Stimulated activated CD8-positive, alpha-beta memory T cell treated with anti-CD3 and anti-CD28 coated beads, Interleukin-2, amount 100 ng/mL, for 48 hours (primary cell): ENCODE results near the gene AZU1.
"Not testable (repeated sequence)": the region's sequence is repeated elsewhere in the genome, so short reads cannot be mapped to it uniquely, and the experiment has no call there.

Experiments used
- DNase-seq, 2 donors: peaks; one replicate each; pipeline ENCODE4 v3.0.0-alpha.2; 2020; ENCODE audit warnings: low read depth in 2 of 2

The AZU1 gene

DNA sequence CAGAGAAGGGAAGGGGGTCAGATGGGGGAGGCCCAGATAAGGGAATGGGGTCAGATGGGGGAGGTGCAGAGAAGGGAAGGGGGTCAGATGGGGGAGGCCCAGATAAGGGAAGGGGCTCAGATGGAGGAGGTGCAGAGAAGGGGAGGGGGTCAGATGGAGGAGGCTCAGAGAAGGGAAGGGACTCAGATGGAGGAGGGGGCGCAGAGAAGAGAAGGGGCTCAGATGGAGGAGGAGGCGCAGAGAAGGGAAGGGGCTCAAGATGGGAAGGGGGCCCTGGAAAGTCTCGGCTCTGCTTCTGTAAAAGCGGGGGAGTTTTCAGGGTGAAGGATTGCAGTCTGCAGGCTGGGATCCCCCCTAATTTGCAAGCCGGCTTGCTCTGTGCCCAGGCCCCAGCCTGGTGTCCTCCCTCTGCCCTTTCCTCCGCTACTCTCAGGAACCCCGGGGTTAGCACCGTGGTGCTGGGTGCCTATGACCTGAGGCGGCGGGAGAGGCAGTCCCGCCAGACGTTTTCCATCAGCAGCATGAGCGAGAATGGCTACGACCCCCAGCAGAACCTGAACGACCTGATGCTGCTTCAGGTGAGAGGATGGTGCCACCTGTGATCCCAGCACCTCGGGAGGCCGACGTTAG, 1.6 kb downstream of the AZU1 start:
- no peak for DNase-seq

DNA sequence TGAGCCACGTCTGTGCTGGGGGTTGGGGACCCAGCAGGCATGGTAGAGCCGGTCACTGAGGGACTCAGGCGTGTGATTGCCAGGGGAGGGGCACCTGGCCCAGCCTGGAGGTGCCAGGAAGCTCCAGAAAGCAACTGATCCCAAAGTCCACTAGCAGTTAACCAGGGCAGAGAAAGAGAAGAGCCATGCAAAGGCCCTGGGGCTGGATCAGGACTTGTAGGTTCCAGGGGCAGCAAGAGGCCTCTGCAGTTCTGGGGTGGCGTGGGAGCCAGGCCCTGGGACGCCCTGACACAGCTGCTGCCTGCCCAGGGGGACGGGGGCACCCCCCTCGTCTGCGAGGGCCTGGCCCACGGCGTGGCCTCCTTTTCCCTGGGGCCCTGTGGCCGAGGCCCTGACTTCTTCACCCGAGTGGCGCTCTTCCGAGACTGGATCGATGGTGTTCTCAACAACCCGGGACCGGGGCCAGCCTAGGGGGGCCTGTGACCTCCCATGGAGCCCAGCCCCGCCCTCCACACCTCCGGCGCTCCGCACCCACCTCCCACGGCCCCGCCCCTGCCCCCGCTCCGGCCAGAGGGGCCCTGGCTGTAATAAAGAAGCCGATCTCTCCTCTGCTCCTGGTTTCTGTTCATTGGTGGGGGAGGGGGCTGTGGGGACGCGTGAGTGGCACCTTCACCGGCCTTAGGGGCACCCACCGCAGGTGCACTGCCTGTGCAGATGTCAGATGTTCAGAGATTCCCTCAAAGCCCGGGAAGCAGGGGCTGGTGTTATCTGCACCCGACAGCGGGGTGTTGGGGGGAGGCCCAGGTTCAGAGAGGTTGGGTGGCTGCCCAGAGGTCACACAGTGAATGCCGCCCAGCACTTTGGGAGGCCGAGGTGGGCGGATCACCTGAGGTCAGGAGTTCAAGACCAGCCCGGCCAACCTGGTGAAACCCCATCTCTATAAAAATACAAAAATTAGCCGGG, 4.1 kb downstream of the AZU1 start:
- no peak for DNase-seq

DNA sequence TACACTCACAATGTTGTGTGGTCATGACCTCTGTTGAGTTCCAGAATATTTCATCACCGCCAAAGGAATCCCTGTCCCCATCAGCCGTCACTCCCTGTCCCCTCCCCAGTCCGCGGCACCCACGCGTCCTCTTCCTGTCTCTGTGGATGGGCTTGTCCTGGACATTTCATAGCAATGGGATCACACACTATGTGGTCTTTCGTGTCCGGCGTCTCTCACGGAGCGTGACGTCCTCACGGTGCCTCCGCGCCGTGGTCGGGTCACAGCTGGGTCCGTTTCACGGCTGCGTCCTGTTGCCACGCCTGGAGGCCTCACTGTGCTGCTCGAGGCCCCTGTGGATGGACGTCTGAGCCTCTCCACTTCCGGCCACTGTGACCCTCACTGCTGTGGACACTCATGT, 6.6 kb downstream of the AZU1 start:
- DNase-seq: no peak

DNA sequence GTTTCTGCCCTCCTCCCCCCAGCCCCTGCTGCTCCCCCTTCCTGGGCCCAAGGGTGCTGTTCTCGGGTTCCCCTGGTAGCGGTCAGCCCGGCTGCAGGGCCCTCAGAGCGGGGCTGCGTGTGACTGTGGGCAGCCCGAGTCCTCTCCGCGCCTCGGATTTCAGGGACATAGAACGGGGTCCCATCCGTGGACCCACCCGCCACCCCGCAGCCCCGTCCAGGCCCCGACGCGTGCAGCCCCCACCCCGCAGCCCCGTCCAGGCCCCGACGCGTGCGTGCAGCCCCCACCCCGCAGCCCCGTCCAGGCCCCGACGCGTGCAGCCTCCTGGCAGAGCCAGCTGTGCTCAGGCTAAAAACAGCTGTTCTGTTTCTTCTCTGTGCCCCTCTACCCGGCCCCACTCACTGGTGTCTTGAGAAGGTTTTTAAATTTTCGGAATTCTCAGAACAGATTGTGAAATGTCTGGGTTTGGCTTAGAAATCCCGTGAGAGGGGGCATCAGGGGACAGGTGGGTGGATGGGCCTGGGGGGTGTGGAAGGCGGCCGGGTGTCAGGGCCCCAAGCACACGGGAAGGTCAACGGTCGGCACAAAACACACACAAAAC, 7.7 kb downstream of the AZU1 start:
- no peak for DNase-seq

DNA sequence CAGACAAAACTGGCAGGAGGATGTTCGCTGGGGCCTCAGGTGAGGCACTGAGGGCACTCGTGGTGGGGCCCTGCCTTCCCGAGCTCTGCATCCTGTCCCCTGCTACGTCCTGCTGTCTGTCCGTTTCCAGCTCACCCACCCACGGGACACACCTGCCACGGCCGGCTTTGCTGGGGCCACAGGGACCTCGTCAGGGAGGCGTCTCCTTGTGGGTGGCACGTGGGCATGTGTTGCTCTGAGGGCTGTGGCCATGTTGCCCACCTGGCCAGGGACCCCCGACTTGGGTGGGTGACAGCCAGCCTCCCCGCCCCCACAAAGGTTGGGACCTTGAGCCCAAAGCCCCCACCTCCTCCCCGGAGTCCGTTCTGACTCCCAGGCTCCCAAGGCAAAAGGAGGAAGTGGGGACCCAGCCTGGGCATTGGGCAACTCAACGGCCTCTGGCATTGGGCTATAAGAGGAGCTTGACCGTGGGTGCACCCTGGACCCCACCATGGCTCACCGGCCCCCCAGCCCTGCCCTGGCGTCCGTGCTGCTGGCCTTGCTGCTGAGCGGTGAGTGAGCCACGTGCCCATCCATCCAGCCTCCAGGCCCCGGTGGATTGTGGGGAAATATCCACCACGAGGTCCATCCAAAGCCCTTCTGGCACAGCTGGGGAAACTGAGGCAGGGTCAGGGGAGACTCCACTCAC, 13.0 kb downstream of the AZU1 start, which contains the start of gene PRTN3:
Gene PRTN3, plus strand, starts transcription at position 481 of the 688 bp plus-strand sequence. Its CDS starts 10 bp downstream, at position 491.
- no peak for DNase-seq

DNA sequence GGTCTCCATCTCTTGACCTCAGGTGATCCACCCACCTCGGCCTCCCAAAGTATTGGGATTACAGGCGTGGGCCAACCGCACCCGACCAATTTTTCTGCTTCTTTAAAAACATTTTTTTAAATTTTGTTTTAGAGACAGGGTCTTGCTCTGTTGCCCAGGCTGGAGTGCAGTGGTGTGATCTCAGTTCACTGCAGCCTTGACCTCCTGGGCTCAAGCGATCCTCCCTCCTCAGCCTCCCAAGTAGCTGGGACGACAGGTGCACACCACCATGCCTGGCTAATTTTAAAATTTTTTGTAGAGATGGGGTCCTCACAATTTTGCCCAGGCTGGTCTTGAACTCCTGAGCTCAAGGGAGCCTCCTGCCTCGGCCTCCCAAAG, 15.2 kb downstream of the AZU1 start:
- DNase-seq: not testable (repeated sequence)

DNA sequence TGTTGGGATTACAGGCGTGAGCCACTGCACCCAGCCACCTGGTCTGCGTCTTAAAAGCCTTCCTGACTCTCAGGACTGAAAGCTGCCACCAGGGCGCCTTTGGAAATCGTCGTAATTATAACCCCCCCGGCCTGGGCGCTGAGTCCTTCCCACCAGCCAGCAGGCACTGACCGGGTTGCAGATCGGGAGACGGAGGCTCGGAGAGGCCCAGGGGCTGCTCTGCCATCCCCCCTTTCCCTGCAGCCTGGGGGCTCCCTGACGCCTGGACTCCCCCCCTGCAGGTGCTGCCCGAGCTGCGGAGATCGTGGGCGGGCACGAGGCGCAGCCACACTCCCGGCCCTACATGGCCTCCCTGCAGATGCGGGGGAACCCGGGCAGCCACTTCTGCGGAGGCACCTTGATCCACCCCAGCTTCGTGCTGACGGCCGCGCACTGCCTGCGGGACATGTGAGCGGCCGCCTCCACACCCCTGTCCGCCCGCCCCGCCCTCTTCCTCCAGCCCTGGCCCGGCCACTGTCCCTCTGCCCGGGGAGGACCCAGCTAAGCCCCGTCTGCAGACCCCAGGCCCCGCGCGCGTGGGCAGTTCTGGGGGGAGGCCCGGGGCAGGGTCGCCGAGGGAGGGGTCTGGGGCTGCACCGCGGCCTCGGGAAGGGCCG, 15.7 kb downstream of the AZU1 start:
- no peak for DNase-seq

DNA sequence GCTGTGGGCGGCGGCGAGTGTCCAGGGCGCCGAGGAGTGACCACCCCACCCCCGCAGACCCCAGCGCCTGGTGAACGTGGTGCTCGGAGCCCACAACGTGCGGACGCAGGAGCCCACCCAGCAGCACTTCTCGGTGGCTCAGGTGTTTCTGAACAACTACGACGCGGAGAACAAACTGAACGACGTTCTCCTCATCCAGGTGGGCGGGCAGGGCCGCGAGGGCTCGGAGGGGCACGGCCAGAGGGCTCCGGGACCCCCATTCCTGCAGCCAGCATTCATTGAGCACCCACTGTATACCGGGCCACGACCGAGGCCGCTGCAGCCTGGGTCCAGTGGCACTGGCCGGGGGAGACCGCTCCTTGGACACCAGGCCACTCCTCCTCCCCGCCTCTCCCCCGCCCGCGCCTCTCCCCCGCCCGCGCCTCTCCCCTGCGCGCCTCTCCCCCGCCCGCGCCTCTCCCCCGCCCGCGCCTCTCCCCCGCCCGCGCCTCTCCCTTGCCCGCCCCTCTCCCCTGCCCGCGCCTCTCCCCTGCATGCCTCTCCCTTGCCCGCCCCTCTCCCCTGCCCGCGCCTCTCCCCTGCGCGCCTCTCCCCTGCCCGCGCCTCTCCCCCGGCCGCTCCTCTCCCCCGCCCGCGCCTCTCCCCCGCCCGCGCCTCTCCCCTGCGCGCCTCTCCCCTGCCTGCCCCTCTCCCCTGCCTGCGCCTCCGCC, 16.4 kb downstream of the AZU1 start:
- DNase-seq: no peak

DNA sequence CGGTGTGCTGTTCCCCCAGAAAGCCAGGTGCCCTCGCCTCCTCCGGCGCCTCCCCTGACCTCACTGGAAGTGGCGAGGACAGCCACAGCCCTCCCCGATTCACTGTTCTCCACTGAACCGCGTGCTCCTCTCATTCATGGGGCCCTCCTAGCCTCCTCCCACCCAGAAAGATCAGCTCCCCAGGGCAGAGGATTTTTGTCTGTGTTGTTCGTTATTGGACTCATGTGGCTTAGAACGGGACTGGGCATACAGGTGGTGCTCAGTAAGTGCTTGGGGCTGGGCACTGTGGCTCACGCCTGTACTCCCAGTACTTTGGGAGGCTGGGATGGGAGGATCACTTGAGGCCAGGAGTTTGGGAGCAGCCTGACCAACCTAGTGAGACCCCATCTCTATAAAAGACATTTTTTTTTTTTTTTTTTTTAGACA, 16.9 kb downstream of the AZU1 start:
- no peak for DNase-seq

DNA sequence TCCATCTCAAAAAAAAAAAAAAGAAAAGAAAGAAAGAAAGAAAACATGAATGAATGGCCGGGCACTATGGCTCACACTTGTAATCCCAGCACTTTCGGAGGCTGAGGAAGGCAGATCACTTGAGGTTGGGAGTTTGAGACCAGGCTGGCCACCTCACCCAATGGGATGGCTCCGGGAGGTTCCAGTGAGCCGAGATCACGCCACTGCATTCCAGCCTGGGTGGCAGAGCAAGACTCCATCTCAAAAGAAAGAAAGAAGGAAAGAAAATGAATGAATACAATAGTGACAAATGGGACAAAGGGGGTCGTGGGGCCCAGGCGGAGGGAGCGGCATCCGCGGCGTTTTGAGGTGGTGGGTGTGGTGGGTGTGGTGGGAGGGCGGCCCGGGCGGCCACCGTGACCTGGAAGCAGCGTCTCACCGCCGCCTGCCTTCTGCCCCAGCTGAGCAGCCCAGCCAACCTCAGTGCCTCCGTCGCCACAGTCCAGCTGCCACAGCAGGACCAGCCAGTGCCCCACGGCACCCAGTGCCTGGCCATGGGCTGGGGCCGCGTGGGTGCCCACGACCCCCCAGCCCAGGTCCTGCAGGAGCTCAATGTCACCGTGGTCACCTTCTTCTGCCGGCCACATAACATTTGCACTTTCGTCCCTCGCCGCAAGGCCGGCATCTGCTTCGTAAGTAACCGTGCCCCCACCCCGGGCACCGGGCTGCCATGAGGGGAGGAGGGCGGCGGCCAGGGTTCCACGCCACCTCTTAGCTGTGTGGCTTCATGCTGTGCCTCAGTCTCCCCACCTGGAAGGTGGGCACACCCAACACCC, 18.3 kb downstream of the AZU1 start:
- DNase-seq: no peak

DNA sequence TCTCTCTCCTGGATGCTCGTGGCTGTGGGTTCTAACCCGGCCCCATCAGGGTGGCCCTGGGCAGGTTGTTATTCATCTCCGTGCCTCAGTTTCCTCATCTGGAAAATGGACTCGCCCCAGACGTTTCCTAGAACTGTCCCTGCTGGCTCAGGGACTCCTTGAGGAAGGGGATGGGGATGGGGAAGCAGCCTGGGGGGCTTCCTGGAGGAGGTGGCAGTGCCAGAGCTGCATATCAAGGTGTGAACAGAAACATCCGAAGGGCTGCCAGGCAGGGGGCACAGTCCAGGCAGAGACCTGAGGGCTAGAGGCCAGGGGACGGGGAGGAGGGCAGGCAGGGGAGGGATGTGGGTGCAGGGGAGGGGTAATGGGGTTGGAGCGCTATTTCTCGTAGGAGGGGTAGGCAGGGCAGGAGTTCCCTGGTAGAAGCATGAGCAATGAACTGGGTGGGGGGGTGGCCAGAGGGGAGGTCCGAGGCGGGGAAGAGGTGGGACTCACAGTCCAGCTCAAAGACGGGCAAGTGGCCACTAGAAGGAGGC, 20.8 kb downstream of the AZU1 start:
- DNase-seq: no peak

DNA sequence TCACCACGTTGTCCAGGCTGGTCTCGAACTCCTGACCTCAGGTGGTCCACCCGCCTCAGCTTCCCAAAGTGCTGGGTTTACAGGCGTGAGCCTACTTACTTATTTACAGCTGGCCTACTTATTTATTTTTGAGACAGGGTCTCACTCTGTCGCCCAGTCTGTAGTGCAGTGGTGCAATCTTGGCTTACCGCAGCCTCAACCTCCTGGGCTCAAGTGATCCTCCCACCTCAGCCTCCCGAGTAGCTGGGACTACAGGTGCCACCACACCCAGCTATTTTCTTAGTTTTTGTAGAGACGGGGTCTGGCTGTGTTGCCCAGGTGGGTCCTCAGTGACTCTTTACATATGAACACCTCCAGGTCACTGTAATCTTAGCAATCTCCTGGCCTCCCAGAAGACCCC, 21.6 kb downstream of the AZU1 start:
- DNase-seq: not testable (repeated sequence)

DNA sequence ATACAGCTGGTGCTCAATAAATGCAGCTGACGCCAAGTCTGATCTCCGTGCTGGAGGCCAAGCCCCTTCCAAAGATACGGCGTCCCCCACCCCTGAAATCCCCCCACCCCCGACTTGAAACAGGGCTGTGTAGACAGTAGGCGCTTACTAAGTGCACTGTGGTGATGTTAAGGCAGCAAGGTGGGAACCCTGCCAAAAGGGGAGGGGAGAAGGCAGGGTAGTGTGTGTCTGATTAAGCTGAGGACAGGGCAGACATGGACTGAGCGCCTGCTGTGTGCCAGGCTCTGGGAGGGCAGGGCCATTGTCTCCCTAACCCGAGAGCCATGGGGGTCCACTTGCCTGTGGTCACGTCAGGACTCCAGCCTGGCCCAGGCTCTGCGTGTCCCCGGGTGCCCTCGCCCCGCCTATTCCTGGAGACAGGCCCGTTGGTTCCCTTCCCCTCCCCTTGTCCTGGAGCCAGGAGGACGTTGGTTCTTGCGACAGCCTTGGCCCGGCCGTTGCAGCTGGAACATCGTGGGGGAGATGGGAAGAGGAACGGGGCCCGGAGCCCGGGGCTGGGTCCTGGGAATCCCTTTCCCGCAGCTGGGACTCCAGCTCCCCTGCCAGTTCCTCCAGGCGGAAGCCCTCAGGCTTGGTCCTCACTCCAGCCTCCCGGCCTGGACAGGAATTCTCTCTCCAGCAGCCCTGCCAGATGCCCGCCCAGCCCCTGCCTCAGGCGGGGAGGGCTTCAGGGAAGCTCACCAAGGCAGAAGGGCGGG, 22.8 kb downstream of the AZU1 start:
- DNase-seq: no peak

DNA sequence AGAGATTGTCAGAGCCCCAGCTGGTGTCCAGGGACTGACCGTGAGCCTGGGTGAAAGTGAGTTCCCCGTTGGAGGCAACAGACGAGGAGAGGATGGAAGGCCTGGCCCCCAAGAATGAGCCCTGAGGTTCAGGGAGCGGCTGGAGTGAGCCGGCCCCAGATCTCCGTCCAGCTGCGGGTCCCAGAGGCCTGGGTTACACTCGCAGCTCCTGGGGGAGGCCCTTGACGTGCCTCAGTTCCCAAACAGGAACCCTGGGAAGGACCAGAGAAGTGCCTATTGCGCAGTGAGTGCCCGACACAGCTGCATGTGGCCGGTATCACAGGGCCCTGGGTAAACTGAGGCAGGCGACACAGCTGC, 23.3 kb downstream of the AZU1 start:
- no peak for DNase-seq

DNA sequence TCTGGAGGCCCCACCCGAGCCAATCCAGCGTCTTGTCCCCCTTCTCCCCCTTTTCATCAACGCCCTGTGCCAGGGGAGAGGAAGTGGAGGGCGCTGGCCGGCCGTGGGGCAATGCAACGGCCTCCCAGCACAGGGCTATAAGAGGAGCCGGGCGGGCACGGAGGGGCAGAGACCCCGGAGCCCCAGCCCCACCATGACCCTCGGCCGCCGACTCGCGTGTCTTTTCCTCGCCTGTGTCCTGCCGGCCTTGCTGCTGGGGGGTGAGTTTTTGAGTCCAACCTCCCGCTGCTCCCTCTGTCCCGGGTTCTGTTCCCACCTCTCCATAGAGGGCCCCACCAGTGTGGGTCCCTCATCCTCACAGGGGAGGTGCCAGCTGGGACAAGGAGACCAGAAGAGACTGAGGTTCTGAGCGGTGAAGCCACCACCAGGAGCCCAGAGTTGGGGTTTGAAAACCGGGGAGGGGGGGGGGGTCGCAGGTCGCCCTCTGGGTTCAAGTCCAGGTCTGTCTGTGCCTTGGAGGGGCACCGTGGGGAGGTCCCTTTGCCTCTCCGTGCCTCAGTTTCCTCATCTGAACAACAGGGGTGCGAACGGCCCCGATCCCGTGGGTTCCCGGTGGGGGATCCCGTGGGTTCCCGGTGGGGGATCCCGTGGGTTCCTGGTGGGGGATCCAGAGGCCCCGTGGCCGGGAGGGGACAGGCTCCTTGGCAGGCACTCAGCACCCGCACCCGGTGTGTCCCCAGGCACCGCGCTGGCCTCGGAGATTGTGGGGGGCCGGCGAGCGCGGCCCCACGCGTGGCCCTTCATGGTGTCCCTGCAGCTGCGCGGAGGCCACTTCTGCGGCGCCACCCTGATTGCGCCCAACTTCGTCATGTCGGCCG, 24.7 kb downstream of the AZU1 start, which contains the start of gene ELANE:
Gene ELANE, plus strand, starts transcription at position 168 of the 878 bp plus-strand sequence. Its CDS starts 26 bp downstream, at position 194.
- no peak for DNase-seq

DNA sequence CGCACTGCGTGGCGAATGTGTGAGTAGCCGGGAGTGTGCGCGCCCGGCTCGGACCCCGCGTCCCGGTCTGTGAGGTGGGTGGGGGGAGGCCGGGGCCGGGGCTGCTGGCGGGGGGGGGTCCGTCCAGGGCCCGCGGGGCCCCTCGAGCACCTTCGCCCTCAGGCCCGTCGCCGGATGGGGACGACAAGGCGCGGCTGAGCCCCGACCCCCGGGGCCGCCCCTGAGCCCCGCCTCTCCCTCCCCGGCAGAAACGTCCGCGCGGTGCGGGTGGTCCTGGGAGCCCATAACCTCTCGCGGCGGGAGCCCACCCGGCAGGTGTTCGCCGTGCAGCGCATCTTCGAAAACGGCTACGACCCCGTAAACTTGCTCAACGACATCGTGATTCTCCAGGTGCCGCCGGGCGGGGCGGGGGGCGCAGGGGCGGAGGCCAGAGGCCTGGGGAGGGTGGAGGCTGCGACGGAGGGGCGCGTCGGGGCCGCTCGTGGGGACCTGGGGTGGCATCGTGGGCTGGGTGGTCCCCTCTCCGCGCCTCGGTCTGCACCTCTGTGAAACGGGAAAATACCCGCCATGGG, 25.5 kb downstream of the AZU1 start:
- no peak for DNase-seq

DNA sequence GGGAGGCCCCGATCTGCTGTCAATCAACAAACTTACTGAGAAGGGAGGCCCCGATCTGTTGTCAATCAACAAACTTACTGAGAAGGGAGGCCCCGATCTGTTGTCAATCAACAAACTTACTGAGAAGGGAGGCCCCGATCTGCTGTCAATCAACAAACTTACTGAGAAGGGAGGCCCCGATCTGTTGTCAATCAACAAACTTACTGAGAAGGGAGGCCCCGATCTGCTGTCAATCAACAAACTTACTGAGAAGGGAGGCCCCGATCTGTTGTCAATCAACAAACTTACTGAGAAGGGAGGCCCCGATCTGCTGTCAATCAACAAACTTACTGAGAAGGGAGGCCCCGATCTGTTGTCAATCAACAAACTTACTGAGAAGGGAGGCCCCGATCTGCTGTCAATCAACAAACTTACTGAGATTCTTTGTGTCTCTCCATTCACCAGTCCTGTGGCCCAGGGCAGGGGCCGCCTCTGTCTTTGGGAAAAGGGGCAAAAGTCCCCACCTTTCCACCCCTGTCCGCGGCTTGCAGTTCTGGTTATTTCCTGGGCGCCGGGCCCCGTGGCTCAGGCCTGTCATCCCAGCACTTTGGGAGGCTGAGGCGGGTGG, 26.1 kb downstream of the AZU1 start:
- not testable (repeated sequence) for DNase-seq
